Neural cell (in vitro differentiated cells): ENCODE measurements around the gene COMTD1. TPM values are rescaled to one million over a fixed set of nuclear protein-coding genes. Genes with fewer than 3 reads are reported as not detected.

Source experiments
- H2AFZ ChIP-seq: fragments of 200-600, 300-800 bp; sonication (generic), shearing (Covaris generic); 2 replicates; pipeline ENCODE4 v1.6.0; 2014; ENCODE audit warnings: low read depth, mild to moderate bottlenecking, antibody characterized with exemption, low read length, moderate library complexity
- H3F3A ChIP-seq: fragments of 200-600 bp; shearing (Covaris generic); 2 replicates; pipeline ENCODE4 v1.6.1; 2016; ENCODE audit warnings: mild to moderate bottlenecking, moderate library complexity, mixed read lengths, antibody characterized with exemption, low read length; ENCODE audit not compliant: insufficient read depth, poor library complexity, severe bottlenecking
- H3K27ac ChIP-seq: fragments of 200-600, 300-800 bp; sonication (generic), shearing (Covaris generic); 2 replicates; pipeline ENCODE4 v1.5.1; 2014; ENCODE audit warnings: mild to moderate bottlenecking, low read length, moderate library complexity
- H3K27me3 ChIP-seq: fragments of 300-800, 200-600 bp; sonication (generic), shearing (Covaris generic); 2 replicates; pipeline ENCODE4 v1.6.0; 2014; ENCODE audit warnings: mild to moderate bottlenecking, low read depth, low read length, moderate library complexity; ENCODE audit not compliant: insufficient read depth
- H3K36me3 ChIP-seq: fragments of 300-800, 200-600 bp; sonication (generic), shearing (Covaris generic); 2 replicates; pipeline ENCODE4 v1.5.1; 2014; ENCODE audit warnings: mild to moderate bottlenecking, antibody characterized with exemption, low read length, moderate library complexity; ENCODE audit not compliant: insufficient read depth
- H3K4me2 ChIP-seq: fragments of 300-800, 200-600 bp; sonication (generic), shearing (Covaris generic); 2 replicates; pipeline ENCODE4 v1.6.0; 2014; ENCODE audit warnings: mild to moderate bottlenecking, low read length
- H3K4me3 ChIP-seq: fragments of 300-800, 200-600 bp; sonication (generic), shearing (Covaris generic); 2 replicates; pipeline ENCODE4 v1.5.1; 2014; ENCODE audit warnings: mild to moderate bottlenecking, low read length, moderate library complexity
- H3K79me2 ChIP-seq: fragments of 200-600 bp; shearing (Covaris generic); replicated peaks from 2 replicates; pipeline ENCODE4 v1.6.0; 2014; ENCODE audit warnings: mild to moderate bottlenecking, low read length, moderate library complexity; ENCODE audit not compliant: insufficient read depth
- H3K9ac ChIP-seq: fragments of 300-800, 200-600 bp; sonication (generic), shearing (Covaris generic); 2 replicates; pipeline ENCODE4 v1.6.1; 2016; ENCODE audit warnings: mild to moderate bottlenecking, low read length, mixed read lengths
- H3K9me2 ChIP-seq: fragments of 200-600 bp; shearing (Covaris generic); 2 replicates; pipeline ENCODE4 v1.6.1; 2016; ENCODE audit warnings: mild to moderate bottlenecking, low read length, mixed read lengths; ENCODE audit not compliant: insufficient read depth
- H3K9me3 ChIP-seq: fragments of 200-600, 300-800 bp; sonication (generic), shearing (Covaris generic); 2 replicates; pipeline ENCODE4 v1.6.1; 2016; ENCODE audit warnings: mild to moderate bottlenecking, mixed run types, low read length, moderate library complexity, mixed read lengths
- H4K20me1 ChIP-seq: fragments of 200-600 bp; shearing (Covaris generic); 2 replicates; pipeline ENCODE4 v1.6.1; 2016; ENCODE audit warnings: mild to moderate bottlenecking, mixed run types; ENCODE audit not compliant: insufficient read depth
- EP300 ChIP-seq: fragments of 450-650 bp; conservative IDR thresholded peaks from 2 replicates; pipeline ENCODE4 v1.6.1; 2014; ENCODE audit warnings: antibody characterized with exemption, mild to moderate bottlenecking, moderate library complexity; ENCODE audit not compliant: poor library complexity, severe bottlenecking
- EZH2 ChIP-seq: fragments of 200-600, 300-800 bp; shearing (Covaris generic), sonication (generic); IDR thresholded peaks from 2 replicates; pipeline ENCODE4 v1.6.1; 2014; ENCODE audit warnings: antibody characterized with exemption, low read length, borderline replicate concordance, mild to moderate bottlenecking; ENCODE audit not compliant: insufficient read depth, poor library complexity, severe bottlenecking
- MXI1 ChIP-seq: fragments of 450-650 bp; conservative IDR thresholded peaks from 2 replicates; pipeline ENCODE4 v1.6.1; 2014; ENCODE audit warnings: antibody characterized with exemption, mild to moderate bottlenecking; ENCODE audit not compliant: poor library complexity, severe bottlenecking
- POLR2AphosphoS5 ChIP-seq: IDR thresholded peaks from 2 replicates; pipeline ENCODE4 v1.6.1; 2012
- RAD21 ChIP-seq: fragments of 450-650 bp; conservative IDR thresholded peaks from 2 replicates; pipeline ENCODE4 v1.6.1; 2014; ENCODE audit warnings: antibody characterized with exemption, mild to moderate bottlenecking, moderate library complexity
- SMC3 ChIP-seq: fragments of 450-650 bp; conservative IDR thresholded peaks from 2 replicates; pipeline ENCODE4 v1.6.1; 2014; ENCODE audit warnings: antibody characterized with exemption, mild to moderate bottlenecking, moderate library complexity; ENCODE audit not compliant: poor library complexity
- TAF1 ChIP-seq: IDR thresholded peaks from 2 replicates; pipeline ENCODE4 v1.6.1; 2012; ENCODE audit warnings: low read depth
- polyA plus RNA-seq: library from polyadenylated mRNA; depleted of rRNA; stranded (reverse); fragments of >200 nt; gene quantifications from 2 replicates; pipeline ENCODE4 v1.2.3, GENCODE V29; 2014
- TF ChIP-seq, protein P1 (sequence below): fragments of 450-650 bp; IDR thresholded peaks from 2 replicates; pipeline ENCODE4 v1.5.1; 2014; ENCODE audit warnings: antibody characterized with exemption, mild to moderate bottlenecking, moderate library complexity; ENCODE audit not compliant: poor library complexity, severe bottlenecking
- TF ChIP-seq, protein P2 (sequence below): IDR thresholded peaks from 2 replicates; pipeline ENCODE4 v1.6.1; 2012; ENCODE audit warnings: borderline replicate concordance

COMTD1 gene
- polyA plus RNA-seq, 1 donor from 2014 or later: 51.4 TPM

DNA sequence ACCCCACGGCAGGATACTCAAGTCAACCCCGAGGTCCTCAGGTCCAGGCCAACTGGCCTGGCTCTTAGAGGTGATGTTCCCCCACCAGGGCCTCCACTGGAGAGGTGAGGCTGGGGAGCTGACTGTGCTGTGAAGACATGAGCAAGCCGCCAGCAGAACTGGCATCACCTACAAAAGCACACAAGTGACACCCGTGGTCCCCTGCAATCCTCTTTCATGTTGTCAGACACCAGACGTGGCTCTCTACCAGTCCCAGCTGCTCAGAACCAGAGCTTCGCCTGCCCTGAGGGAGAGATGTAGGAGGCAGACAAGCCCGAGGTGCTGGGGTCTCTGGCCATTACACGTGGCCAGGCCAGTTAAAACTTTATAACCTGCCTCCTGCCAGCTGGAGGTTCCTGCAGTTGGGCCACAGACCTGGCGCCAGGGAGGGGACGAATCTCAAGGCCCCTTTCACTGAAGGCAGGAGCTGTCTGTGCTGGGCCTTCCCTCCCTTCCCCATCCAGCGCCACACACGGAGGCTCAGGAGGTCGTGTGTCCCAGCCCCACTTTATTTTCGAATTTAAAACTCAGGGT is 2.2 kb downstream of the COMTD1 start:
- Histone ChIP-seq H3K27ac (no peak overlapping the region), H3K4me3 (no peak overlapping the region), H2AFZ (no peak overlapping the region), H3K79me2 (no peaks in the 10 kb centered on the region), H4K20me1 (no peaks in the 10 kb centered on the region), H3K9me3 (no peaks in the 10 kb centered on the region), H3K36me3 (no peaks in the 10 kb centered on the region), H3K9ac (no peak overlapping the region), H3K4me2 (no peak overlapping the region), H3K27me3 (peaks cover 9% of the 10 kb centered on the region), H3F3A (no peaks in the 10 kb centered on the region), H3K9me2 (no peaks in the 10 kb centered on the region)
- TF ChIP-seq EP300 (no peak), POLR2AphosphoS5 (no peak), TAF1 (no peak), EZH2 (no peak), SMC3 (no peak), MXI1 (no peak), RAD21 (no peak)
- TF ChIP-seq, protein P1, sequence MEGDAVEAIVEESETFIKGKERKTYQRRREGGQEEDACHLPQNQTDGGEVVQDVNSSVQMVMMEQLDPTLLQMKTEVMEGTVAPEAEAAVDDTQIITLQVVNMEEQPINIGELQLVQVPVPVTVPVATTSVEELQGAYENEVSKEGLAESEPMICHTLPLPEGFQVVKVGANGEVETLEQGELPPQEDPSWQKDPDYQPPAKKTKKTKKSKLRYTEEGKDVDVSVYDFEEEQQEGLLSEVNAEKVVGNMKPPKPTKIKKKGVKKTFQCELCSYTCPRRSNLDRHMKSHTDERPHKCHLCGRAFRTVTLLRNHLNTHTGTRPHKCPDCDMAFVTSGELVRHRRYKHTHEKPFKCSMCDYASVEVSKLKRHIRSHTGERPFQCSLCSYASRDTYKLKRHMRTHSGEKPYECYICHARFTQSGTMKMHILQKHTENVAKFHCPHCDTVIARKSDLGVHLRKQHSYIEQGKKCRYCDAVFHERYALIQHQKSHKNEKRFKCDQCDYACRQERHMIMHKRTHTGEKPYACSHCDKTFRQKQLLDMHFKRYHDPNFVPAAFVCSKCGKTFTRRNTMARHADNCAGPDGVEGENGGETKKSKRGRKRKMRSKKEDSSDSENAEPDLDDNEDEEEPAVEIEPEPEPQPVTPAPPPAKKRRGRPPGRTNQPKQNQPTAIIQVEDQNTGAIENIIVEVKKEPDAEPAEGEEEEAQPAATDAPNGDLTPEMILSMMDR: no peak
- TF ChIP-seq, protein P2, sequence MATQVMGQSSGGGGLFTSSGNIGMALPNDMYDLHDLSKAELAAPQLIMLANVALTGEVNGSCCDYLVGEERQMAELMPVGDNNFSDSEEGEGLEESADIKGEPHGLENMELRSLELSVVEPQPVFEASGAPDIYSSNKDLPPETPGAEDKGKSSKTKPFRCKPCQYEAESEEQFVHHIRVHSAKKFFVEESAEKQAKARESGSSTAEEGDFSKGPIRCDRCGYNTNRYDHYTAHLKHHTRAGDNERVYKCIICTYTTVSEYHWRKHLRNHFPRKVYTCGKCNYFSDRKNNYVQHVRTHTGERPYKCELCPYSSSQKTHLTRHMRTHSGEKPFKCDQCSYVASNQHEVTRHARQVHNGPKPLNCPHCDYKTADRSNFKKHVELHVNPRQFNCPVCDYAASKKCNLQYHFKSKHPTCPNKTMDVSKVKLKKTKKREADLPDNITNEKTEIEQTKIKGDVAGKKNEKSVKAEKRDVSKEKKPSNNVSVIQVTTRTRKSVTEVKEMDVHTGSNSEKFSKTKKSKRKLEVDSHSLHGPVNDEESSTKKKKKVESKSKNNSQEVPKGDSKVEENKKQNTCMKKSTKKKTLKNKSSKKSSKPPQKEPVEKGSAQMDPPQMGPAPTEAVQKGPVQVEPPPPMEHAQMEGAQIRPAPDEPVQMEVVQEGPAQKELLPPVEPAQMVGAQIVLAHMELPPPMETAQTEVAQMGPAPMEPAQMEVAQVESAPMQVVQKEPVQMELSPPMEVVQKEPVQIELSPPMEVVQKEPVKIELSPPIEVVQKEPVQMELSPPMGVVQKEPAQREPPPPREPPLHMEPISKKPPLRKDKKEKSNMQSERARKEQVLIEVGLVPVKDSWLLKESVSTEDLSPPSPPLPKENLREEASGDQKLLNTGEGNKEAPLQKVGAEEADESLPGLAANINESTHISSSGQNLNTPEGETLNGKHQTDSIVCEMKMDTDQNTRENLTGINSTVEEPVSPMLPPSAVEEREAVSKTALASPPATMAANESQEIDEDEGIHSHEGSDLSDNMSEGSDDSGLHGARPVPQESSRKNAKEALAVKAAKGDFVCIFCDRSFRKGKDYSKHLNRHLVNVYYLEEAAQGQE: no peak

DNA sequence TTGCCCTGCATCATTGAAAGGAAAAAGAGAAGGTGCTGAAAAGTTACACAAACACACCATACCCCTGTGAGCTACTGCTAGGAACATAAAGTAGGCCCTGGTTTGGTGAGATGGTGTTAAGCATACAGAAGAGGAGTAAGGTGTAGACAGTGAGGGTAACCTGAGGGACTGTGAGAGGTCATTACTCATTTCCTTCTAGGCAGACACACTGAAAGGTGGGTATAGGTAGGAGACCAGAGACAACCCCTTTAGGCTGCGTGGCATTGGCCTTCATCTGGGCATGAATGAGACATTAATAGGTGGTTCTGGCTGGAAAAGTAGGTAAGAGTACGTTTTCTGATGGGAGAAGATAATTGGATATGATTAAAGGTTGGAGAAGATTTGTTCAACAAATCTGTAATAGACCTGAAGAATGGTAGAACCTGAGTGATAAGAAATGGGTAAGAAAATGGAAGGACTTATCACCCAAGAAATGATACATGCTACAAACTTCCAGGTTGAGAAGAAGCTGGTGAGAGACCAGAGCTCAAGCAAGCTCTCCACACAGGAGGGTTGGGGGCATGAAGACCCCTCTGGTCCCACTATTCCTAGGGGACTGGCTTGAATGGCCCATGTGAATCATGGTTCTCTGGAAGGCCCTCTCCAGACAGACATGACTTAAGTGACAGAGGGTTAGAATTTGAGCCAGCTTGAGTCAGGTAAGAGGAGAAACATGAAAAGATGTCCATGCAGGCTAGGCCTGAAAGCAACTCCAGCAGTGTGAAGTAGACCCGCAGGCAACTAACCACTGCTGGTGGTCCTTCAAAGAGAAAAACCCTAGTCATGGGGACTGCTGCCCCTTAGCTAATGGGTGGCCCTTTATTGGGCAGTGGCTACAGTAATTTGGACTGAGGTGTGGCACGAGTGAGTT is 3.8 kb downstream of the COMTD1 start:
- TF ChIP-seq, protein P1: no peak
- TF ChIP-seq SMC3: no peak
- TF ChIP-seq POLR2AphosphoS5: no peak
- TF ChIP-seq MXI1: no peak
- no peak for TF ChIP-seq EP300
- Histone ChIP-seq H4K20me1 (no peaks in the 10 kb centered on the region), H3K9me2 (no peaks in the 10 kb centered on the region), H3K36me3 (no peaks in the 10 kb centered on the region), H3K27me3 (peaks cover 9% of the 10 kb centered on the region), H2AFZ (no peak overlapping the region), H3K4me2 (no peak overlapping the region), H3K4me3 (no peak overlapping the region), H3F3A (no peaks in the 10 kb centered on the region), H3K79me2 (peaks cover 4% of the 10 kb centered on the region), H3K27ac (no peak overlapping the region), H3K9me3 (no peaks in the 10 kb centered on the region), H3K9ac (no peak overlapping the region)
